ENCODE results near the gene ARG2. TPM values are rescaled to one million over a fixed set of nuclear protein-coding genes. Genes with fewer than 3 reads are reported as not detected.

The ARG2 gene
- total and polyA plus RNA-seq, 9 of the 15 experiments (the other 6 are each of a cell fraction or from before 2014, with no cell fraction given) = 6.2 to 75.0 (median 17.8) TPM

DNA sequence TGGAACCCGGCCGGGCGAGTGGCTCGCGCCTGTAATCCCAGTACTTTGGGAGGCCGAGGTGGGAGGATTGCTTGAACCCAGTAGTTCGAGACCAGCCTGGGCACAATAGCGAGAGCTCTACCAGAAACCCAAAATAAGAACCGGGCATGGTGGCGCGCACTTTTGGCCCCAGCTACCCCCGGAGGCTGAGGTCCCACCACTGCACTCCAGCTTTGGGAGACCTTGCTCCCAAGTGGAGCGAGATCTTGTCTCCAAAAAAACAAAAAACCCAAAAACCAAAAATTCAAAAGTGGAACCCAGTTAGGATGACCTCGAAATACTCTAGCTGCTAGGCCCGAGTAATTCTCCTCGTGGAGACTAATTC lies 55.5 kb downstream of the ARG2 start:
- peak overlapping the region; percentile 90 for H3K4me3 ChIP-seq
- no peak for FAIRE-seq
- ATAC-seq = no peak
- BruUV-seq (replicated peaks) = TSS peak; percentile 93
- intact Hi-C loops (cut with micrococcal nuclease) = loop anchor here (2.0 kb wide), 2 partner anchors 20 to 30 kb away; partner anchors contain the start of gene RDH11
- in situ Hi-C loops (cut with MboI) = no loop called here
- peaks cover 55% of the 10 kb centered on the region for H3K79me2 ChIP-seq (ENCODE audit: control insufficient read depth, insufficient read depth, low read length)
- peaks cover 38% of the 10 kb centered on the region for H3K36me3 ChIP-seq (ENCODE audit: control insufficient read depth, insufficient read depth, low read length)
- no peaks in the 10 kb centered on the region for H3K9me1 ChIP-seq (ENCODE audit: control insufficient read depth, insufficient read depth, low read length)
- H3K27me3 ChIP-seq (ENCODE audit: control insufficient read depth in 2 of 2, insufficient read depth in 2 of 2, low read length in 2 of 2) = no peaks in the 10 kb centered on the region
- no peaks in the 10 kb centered on the region for H4K20me1 ChIP-seq (replicated peaks; ENCODE audit: control insufficient read depth, insufficient read depth, low read length)
- H3K9me3 ChIP-seq (replicated peaks; ENCODE audit: control insufficient read depth, insufficient read depth, low read depth, low read length) = no peaks in the 10 kb centered on the region
- ChIA-PET CTCF (ENCODE audit: low intra/inter-chr PET ratio) (no interaction called here), POLR2A (interaction anchor here (0.8 to 1.1 kb wide), 4 partner anchors 11 to 381 kb away, joined by 3 to 4 read pairs (median 3); no protein-coding TSS in a partner anchor)
- 32% methylated on average over 15 of the region's 16 CpGs for WGBS (ENCODE audit: insufficient coverage, low coverage, missing lambda C conversion rate)
- H3K4me2 ChIP-seq (ENCODE audit: insufficient read depth, low read length) = peak overlapping the region; percentile 84
- peaks cover 16 to 25% of the 10 kb centered on the region in 2 experiments for H3K4me1 ChIP-seq (replicated peaks in 1 of 2; ENCODE audit: control insufficient read depth in 2 of 2, insufficient read depth in 2 of 2, low read length in 2 of 2)
- H3K27ac ChIP-seq (ENCODE audit: extremely low read depth, low read depth, low read length) = peak overlapping the region; percentile 94
- peak in 1 of 4 experiments; percentile 12 for DNase-seq (ENCODE audit: extremely low read depth in 1 of 4, low spot score in 3 of 4)
- H2AFZ ChIP-seq (ENCODE audit: low read depth, low read length) = peak overlapping the region; percentile 96
- peak overlapping the region; percentile 90 to 98 for H3K9ac ChIP-seq (ENCODE audit: insufficient read depth in 1 of 2, low read depth in 2 of 2, low read length in 2 of 2)
- TF ChIP-seq SMAD1 (IDR thresholded peaks at IDR 0.05; ENCODE audit: low read depth, low read length, partially characterized antibody) (no peak), RFX1 (IDR thresholded peaks at IDR 0.05) (no peak), POLR2B (IDR thresholded peaks at IDR 0.05; ENCODE audit: low read depth, partially characterized antibody) (peak; percentile 5), CBX1 (IDR thresholded peaks at IDR 0.05; ENCODE audit: low read depth) (no peak), RBM14 (IDR thresholded peaks at IDR 0.05; ENCODE audit: borderline replicate concordance, insufficient read depth, low read depth, low read length) (no peak), ZNF551 (CRISPR knock-in tag; IDR thresholded peaks at IDR 0.05) (no peak), SUPT5H (IDR thresholded peaks at IDR 0.05) (0 out of 2 replicates have a peak, but pooled peaks have one; percentile 38), POLR2AphosphoS2 (IDR thresholded peaks at IDR 0.05; ENCODE audit: low read length) (peak; percentile 47; the same call in 1 of the 2 replicates)
- TF ChIP-seq, protein P1, sequence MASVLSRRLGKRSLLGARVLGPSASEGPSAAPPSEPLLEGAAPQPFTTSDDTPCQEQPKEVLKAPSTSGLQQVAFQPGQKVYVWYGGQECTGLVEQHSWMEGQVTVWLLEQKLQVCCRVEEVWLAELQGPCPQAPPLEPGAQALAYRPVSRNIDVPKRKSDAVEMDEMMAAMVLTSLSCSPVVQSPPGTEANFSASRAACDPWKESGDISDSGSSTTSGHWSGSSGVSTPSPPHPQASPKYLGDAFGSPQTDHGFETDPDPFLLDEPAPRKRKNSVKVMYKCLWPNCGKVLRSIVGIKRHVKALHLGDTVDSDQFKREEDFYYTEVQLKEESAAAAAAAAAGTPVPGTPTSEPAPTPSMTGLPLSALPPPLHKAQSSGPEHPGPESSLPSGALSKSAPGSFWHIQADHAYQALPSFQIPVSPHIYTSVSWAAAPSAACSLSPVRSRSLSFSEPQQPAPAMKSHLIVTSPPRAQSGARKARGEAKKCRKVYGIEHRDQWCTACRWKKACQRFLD (CRISPR knock-in tag; IDR thresholded peaks at IDR 0.05) = peak; percentile 55; the same call in 1 of the 2 replicates
- TF ChIP-seq, protein P2, sequence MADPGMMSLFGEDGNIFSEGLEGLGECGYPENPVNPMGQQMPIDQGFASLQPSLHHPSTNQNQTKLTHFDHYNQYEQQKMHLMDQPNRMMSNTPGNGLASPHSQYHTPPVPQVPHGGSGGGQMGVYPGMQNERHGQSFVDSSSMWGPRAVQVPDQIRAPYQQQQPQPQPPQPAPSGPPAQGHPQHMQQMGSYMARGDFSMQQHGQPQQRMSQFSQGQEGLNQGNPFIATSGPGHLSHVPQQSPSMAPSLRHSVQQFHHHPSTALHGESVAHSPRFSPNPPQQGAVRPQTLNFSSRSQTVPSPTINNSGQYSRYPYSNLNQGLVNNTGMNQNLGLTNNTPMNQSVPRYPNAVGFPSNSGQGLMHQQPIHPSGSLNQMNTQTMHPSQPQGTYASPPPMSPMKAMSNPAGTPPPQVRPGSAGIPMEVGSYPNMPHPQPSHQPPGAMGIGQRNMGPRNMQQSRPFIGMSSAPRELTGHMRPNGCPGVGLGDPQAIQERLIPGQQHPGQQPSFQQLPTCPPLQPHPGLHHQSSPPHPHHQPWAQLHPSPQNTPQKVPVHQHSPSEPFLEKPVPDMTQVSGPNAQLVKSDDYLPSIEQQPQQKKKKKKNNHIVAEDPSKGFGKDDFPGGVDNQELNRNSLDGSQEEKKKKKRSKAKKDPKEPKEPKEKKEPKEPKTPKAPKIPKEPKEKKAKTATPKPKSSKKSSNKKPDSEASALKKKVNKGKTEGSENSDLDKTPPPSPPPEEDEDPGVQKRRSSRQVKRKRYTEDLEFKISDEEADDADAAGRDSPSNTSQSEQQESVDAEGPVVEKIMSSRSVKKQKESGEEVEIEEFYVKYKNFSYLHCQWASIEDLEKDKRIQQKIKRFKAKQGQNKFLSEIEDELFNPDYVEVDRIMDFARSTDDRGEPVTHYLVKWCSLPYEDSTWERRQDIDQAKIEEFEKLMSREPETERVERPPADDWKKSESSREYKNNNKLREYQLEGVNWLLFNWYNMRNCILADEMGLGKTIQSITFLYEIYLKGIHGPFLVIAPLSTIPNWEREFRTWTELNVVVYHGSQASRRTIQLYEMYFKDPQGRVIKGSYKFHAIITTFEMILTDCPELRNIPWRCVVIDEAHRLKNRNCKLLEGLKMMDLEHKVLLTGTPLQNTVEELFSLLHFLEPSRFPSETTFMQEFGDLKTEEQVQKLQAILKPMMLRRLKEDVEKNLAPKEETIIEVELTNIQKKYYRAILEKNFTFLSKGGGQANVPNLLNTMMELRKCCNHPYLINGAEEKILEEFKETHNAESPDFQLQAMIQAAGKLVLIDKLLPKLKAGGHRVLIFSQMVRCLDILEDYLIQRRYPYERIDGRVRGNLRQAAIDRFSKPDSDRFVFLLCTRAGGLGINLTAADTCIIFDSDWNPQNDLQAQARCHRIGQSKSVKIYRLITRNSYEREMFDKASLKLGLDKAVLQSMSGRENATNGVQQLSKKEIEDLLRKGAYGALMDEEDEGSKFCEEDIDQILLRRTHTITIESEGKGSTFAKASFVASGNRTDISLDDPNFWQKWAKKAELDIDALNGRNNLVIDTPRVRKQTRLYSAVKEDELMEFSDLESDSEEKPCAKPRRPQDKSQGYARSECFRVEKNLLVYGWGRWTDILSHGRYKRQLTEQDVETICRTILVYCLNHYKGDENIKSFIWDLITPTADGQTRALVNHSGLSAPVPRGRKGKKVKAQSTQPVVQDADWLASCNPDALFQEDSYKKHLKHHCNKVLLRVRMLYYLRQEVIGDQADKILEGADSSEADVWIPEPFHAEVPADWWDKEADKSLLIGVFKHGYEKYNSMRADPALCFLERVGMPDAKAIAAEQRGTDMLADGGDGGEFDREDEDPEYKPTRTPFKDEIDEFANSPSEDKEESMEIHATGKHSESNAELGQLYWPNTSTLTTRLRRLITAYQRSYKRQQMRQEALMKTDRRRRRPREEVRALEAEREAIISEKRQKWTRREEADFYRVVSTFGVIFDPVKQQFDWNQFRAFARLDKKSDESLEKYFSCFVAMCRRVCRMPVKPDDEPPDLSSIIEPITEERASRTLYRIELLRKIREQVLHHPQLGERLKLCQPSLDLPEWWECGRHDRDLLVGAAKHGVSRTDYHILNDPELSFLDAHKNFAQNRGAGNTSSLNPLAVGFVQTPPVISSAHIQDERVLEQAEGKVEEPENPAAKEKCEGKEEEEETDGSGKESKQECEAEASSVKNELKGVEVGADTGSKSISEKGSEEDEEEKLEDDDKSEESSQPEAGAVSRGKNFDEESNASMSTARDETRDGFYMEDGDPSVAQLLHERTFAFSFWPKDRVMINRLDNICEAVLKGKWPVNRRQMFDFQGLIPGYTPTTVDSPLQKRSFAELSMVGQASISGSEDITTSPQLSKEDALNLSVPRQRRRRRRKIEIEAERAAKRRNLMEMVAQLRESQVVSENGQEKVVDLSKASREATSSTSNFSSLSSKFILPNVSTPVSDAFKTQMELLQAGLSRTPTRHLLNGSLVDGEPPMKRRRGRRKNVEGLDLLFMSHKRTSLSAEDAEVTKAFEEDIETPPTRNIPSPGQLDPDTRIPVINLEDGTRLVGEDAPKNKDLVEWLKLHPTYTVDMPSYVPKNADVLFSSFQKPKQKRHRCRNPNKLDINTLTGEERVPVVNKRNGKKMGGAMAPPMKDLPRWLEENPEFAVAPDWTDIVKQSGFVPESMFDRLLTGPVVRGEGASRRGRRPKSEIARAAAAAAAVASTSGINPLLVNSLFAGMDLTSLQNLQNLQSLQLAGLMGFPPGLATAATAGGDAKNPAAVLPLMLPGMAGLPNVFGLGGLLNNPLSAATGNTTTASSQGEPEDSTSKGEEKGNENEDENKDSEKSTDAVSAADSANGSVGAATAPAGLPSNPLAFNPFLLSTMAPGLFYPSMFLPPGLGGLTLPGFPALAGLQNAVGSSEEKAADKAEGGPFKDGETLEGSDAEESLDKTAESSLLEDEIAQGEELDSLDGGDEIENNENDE (IDR thresholded peaks at IDR 0.05; ENCODE audit: low read depth, low read length) = no peak
